GM18507 (cell line): ENCODE data around the gene MSANTD1.
A peak's percentile ranks its signal among the peaks of the same experiment; 100 is the strongest.

Experiments
- DNase-seq: peaks from one replicate; pipeline ENCODE4 v3.0.0; 2011; ENCODE audit warnings: low read depth; ENCODE audit not compliant: insufficient read length; ENCODE audit errors: extremely low spot score
- FAIRE-seq: peaks from 2 replicates; lab custom pipeline; 2011; peaks lifted over from hg19 to GRCh38; lab: Jason Lieb, UNC

The MSANTD1 gene

DNA sequence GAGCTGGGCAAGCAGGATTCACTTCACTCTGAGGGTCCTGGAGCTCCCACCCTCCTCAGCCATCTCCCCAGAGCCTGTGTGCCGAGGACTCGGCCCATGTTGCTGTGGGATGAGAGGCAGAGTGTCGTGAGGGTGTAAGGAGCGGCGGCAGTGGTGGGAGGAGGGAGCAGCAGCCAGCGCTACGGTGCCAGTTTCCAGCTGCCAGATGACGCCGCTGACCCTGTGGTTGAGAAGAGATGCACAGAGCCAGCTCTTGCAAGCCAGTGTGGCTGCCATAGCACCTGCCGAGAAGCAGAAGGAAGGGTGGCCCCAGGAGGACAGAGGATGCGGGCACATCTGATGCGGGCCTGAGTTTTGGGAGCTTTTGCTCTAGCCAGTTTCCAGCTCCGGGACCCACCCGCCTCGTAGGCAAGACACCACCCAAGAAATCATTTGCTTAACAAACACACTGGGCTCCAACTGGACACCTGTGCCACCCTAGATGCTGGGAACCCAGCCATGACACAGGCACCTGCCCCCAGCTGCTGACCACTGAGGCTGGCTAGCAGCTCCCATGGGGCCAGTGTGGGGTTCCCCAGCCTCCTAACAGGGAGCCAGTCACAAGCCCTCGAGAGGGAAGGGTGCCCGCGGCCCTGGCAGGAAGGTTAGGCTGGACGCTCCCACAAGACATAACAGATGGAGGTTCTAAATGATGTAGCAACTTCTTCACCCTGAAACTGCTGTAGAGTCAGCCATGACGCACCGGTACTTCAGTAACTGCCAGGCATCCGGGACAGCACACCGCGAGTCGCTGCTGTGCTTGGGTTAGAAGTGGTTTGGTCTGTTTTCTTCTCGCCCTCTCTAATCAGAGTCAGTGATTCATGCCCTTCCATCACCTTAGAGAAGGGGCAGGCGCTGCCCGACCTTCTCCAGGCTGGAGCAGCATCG lies 8.9 kb downstream of the MSANTD1 start:
- FAIRE-seq = peak; percentile 58
- no peak for DNase-seq

GRCh38 chr4:3261411-3262207 lies 12.7 kb downstream of the MSANTD1 start:
- DNase-seq (no peak), FAIRE-seq (no peak)

DNA sequence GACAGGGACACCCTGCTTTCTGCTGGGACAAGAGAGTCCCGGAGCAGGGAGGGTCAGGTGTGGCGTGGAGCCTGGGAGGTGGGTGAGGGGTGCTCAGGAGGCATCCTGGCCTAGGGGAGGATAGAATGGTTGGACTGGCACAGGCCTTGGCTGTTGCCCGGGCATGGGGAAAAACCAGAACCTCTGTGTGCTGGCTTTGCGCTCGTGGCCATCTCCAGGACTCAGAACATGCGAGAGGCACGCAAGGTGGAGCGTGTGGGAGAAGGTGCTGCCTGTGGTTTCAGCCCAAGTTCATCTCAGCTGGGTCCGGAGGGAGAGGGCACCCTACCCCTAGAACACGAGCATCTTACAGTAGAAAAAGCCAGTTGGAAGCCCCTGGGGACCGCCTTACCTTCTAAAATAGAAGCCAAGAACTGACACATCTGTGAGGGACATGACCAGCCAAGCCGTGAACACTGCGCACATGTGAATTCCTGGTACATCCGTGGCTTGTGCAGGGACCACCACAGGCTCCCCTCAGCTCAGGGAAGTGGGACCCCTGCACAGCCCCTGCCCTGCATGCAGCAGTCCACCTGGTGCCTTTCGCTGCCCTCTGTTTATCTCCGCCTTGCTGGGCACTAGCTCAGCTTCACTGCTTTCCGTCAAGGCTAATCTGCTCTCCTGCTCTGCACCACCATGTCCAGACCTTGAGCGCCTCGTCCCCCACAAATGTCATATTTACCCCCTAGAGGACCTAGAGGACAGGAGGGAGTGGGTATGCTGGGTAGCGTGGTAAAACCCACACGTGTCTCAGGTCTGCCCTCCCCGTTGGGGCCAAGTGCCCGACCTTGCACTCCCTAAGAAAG lies 13.5 kb downstream of the MSANTD1 start:
- no peak for FAIRE-seq
- DNase-seq = no peak

- no peak for DNase-seq
- no peak for FAIRE-seq
These were observed 14.3 kb downstream of the MSANTD1 start for GRCh38 chr4:3263053-3263875.

- no peak for FAIRE-seq
- DNase-seq = no peak
These were observed 14.9 kb downstream of the MSANTD1 start for GRCh38 chr4:3263876-3264193.

GRCh38 chr4:3266076-3266475 lies 17.1 kb downstream of the MSANTD1 start:
- no peak for DNase-seq
- FAIRE-seq = no peak

- no peak for DNase-seq
- FAIRE-seq = no peak
These were observed 18.8 kb downstream of the MSANTD1 start for GRCh38 chr4:3267576-3268394.

- DNase-seq (no peak), FAIRE-seq (no peak)
These were observed 19.6 kb downstream of the MSANTD1 start for GRCh38 chr4:3268395-3269104.

DNA sequence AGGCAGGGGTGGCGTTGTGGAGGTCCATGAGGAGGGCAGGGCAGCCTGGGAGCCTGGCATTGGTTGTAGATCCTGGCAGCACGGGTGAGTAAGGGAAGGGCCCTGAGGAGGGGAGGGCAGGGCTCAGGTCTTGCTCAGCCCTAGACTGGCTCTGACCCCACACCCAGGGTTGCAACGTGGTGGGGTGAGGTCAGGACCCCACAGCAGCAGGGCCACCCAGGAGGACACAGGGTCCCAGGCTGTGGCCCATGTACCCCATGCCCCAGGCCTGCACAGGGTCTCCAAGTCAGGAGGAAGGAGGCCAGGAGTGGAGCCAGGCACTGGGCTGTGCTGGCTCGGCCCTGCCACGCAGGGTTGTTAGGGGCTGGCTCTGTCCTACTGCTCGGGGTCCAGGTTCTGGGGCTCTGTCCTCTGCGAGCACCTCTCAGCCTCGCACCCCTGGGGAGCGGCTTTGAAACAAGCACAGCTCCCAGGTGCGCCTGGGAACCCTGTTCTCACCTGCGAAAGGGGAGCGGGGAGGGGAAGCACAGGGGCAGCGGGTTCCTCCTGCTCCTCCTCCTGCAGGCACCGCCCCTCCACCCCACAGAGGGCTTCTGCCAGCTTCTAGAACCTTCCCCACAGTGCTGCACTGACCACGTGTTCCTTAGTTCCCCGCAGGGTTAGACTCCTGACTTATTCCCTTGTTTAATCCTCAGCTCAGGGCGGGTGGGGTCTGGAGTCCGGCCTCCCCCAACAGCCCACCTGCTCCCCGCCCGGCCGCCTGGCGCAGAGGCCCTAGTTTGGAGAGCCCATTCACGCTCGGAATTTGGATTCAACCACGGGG lies 20.4 kb downstream of the MSANTD1 start:
- DNase-seq (no peak), FAIRE-seq (no peak)

GRCh38 chr4:3269991-3270611 lies 21.1 kb downstream of the MSANTD1 start:
- DNase-seq (no peak), FAIRE-seq (no peak)

DNA sequence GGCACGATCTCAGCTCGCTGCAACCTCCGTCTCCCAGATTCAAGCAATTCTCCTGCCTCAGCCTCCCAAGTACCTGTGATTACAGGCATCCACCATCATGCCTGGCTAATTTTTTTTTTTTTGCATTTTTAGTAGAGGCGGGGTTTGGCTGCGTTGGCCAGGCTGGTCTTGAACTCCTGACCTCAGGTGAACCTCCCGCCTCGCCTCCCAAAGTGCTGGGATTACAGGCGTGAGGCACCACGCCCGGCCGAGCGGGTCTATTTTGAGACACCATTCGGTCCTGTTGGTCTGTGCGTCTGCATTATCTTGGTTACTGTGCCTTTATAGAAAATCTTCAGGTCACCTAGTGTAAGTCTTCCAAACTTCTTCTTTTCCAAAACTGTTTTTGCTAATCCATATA lies 22.2 kb downstream of the MSANTD1 start:
- no peak for FAIRE-seq
- DNase-seq = no peak

DNA sequence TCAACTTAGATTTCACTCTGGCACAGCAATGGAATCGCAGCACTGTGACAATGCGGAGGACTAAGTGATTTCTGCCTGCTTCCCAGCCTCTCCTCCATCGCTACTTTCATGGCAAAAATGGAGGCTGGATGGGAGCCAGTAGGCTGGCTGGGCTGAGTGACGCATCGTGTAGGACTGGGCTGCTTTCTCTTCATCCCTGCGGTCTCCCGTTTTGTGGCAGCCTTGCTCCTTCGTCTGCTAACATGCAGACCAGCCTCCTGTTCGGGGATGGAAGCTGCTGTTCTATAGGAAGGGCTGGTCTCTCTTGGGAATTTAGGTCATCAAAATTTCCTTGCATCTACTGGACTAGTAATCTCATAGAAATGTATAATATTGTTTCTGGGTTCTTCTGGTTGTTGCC lies 28.0 kb downstream of the MSANTD1 start:
- no peak for FAIRE-seq
- no peak for DNase-seq

DNA sequence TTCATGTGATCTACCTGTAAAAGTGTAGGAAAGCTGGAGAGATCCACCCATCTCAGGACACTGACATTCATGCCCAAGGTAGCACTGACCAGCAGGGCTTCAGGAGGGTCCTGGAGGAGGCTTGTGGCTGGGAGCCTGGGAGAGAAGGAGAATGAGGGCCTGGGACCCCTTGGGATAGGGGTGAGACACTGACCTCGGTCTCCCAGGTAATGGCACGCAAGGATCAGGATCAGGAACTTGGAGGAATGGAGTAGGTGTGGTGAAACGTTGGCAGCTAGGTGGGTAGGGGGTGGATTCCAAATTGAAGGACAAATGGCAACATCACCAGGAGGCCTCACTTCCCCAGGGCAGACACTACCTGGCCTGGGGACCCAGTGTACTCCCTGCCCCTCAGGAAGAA lies 31.5 kb downstream of the MSANTD1 start:
- no peak for DNase-seq
- FAIRE-seq = no peak

DNA sequence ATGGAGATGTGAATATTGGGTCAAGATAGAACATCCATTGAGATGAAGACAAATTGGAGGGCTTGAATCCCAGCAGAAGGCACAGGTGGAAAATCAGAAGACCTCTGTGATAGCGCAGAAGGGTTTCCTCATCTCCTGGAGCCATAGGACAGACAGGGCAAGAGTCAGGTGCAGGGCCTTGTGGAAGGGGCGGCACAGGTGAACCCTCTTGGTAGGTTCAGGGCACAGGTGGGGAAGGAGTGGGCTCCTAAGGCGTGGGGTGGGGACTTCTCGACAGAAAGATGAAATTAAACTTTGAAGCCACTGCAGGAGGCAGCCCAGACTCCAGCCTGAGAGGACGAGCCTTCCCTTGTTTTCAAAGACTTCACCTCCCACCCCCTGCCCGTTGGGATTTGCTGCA lies 34.5 kb downstream of the MSANTD1 start:
- FAIRE-seq (no peak), DNase-seq (no peak)

DNA sequence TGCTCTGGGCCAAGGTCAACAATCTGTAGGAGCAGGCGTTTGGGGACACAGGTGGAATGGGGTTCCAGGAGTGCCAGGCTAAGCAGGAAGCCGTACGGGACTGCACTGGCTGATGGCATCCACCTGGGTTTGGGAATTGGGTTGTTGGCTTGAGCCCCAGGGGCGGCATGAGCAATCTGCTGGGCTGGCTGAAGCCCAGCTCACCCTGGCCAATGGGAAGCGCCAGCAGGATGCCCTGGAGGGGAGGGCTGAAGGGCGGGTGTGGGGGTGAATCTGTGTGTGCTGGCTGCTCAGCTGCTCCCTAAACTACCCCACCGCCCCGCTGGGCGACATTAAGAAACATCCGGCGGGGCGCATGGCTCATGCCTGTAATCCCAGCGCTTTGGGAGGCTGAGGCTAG lies 35.0 kb downstream of the MSANTD1 start:
- no peak for FAIRE-seq
- no peak for DNase-seq

GRCh38 chr4:3284734-3285557 lies 36.0 kb downstream of the MSANTD1 start:
- no peak for FAIRE-seq

More at GRCh38 chr4:3284734-3285557, 36.0 kb downstream of the MSANTD1 start:
- no peak for DNase-seq
